NT2/D1 (cell line): Measurements from ENCODE around the gene CXCL14.
A peak's percentile ranks its signal among the peaks of the same experiment; 100 is the strongest.

Source experiments
- DNase-seq: peaks from one replicate; pipeline ENCODE4 v3.0.0-alpha.2; 2011; ENCODE audit warnings: low read depth, low spot score
- H3K27me3 ChIP-seq: 2 replicates; pipeline ENCODE4 v1.6.0; 2011; ENCODE audit warnings: mild to moderate bottlenecking; ENCODE audit not compliant: insufficient read length, insufficient read depth
- H3K36me3 ChIP-seq: 2 replicates; pipeline ENCODE4 v1.6.1; 2011; ENCODE audit warnings: mild to moderate bottlenecking, low read length, mixed read lengths; ENCODE audit not compliant: insufficient read depth, insufficient read length
- H3K4me1 ChIP-seq: 2 replicates; pipeline ENCODE4 v1.5.1; 2011; ENCODE audit not compliant: insufficient read depth, insufficient read length
- H3K4me3 ChIP-seq: 2 replicates; pipeline ENCODE4 v1.5.1; 2011; ENCODE audit warnings: low read depth; ENCODE audit not compliant: insufficient read length
- H3K9ac ChIP-seq: 2 replicates; pipeline ENCODE4 v1.6.0; 2011; ENCODE audit warnings: low read depth; ENCODE audit not compliant: insufficient read length
- H3K9me3 ChIP-seq: 2 replicates; pipeline ENCODE4 v1.5.1; 2011; ENCODE audit warnings: mild to moderate bottlenecking, low read length; ENCODE audit not compliant: insufficient read depth
- SUZ12 ChIP-seq: IDR thresholded peaks from 2 replicates; pipeline ENCODE4 v1.6.1; 2011; ENCODE audit not compliant: insufficient read length, insufficient read depth; ENCODE audit errors: extremely low read depth
- YY1 ChIP-seq: IDR thresholded peaks from 2 replicates; pipeline ENCODE4 v1.6.1; 2011; ENCODE audit not compliant: insufficient read length, insufficient read depth
- ZNF274 ChIP-seq: IDR thresholded peaks from 2 replicates; pipeline ENCODE4 v1.6.1; 2011; ENCODE audit warnings: mild to moderate bottlenecking, low read depth, low read length

Gene CXCL14

GRCh38 chr5:135578685-135579341 lies at the start of gene CXCL14:
Gene CXCL14 (minus strand): TSS chr5:135578991. CDS start chr5:135578778, 213 bp downstream.
- Histone ChIP-seq H3K27me3 (peaks cover 30% of the 10 kb centered on the region), H3K4me1 (peaks cover 3% of the 10 kb centered on the region), H3K9me3 (no peaks in the 10 kb centered on the region), H3K36me3 (peaks cover 25% of the 10 kb centered on the region), H3K4me3 (peak within 1 kb of the TSS; percentile 64), H3K9ac (peak within 1 kb of the TSS; percentile 87)
- DNase-seq: peak; percentile 71
- TF ChIP-seq ZNF274: no peak

- Histone ChIP-seq H3K9me3 (no peaks in the 10 kb centered on the region), H3K4me1 (no peaks in the 10 kb centered on the region), H3K27me3 (no peaks in the 10 kb centered on the region), H3K9ac (no peak overlapping the region), H3K4me3 (no peak overlapping the region), H3K36me3 (no peaks in the 10 kb centered on the region)
- no peak for DNase-seq
- TF ChIP-seq YY1 (no peak), SUZ12 (no peak), ZNF274 (no peak)
These were observed 47.8 kb upstream of the CXCL14 start for GRCh38 chr5:135626636-135627035.

GRCh38 chr5:135625961-135626360 lies 47.2 kb upstream of the CXCL14 start:
- H3K9ac ChIP-seq: no peak overlapping the region
- TF ChIP-seq ZNF274 (no peak), YY1 (no peak), SUZ12 (no peak)
- no peak for DNase-seq
- H3K27me3 ChIP-seq: no peaks in the 10 kb centered on the region
- H3K4me1 ChIP-seq: no peaks in the 10 kb centered on the region
- no peak overlapping the region for H3K4me3 ChIP-seq
- H3K9me3 ChIP-seq: no peaks in the 10 kb centered on the region
- no peaks in the 10 kb centered on the region for H3K36me3 ChIP-seq

- Histone ChIP-seq H3K9ac (no peak overlapping the region), H3K4me3 (no peak overlapping the region), H3K27me3 (no peaks in the 10 kb centered on the region), H3K36me3 (no peaks in the 10 kb centered on the region), H3K4me1 (no peaks in the 10 kb centered on the region), H3K9me3 (no peaks in the 10 kb centered on the region)
- DNase-seq: no peak
- TF ChIP-seq ZNF274 (no peak), YY1 (no peak), SUZ12 (no peak)
These were observed 46.7 kb upstream of the CXCL14 start for GRCh38 chr5:135625486-135625885.

GRCh38 chr5:135625061-135625460 lies 46.3 kb upstream of the CXCL14 start:
- no peaks in the 10 kb centered on the region for H3K27me3 ChIP-seq
- no peaks in the 10 kb centered on the region for H3K4me1 ChIP-seq
- TF ChIP-seq YY1 (no peak), ZNF274 (no peak), SUZ12 (no peak)

GRCh38 chr5:135623186-135623715 lies 44.5 kb upstream of the CXCL14 start:
- TF ChIP-seq SUZ12 (no peak), ZNF274 (no peak), YY1 (no peak)
- Histone ChIP-seq H3K9me3 (peaks cover 17% of the 10 kb centered on the region), H3K4me3 (no peak overlapping the region), H3K9ac (no peak overlapping the region), H3K4me1 (no peaks in the 10 kb centered on the region), H3K36me3 (no peaks in the 10 kb centered on the region), H3K27me3 (no peaks in the 10 kb centered on the region)
- no peak for DNase-seq

More at GRCh38 chr5:135625061-135625460, 46.3 kb upstream of the CXCL14 start:
- H3K9ac ChIP-seq: no peak overlapping the region
- DNase-seq: no peak
- H3K4me3 ChIP-seq: no peak overlapping the region
- no peaks in the 10 kb centered on the region for H3K36me3 ChIP-seq
- no peaks in the 10 kb centered on the region; the same call in 1 of the 2 replicates for H3K9me3 ChIP-seq

- no peak for TF ChIP-seq ZNF274
- no peak for TF ChIP-seq YY1
- TF ChIP-seq SUZ12: no peak
- Histone ChIP-seq H3K9me3 (peaks cover 65% of the 10 kb centered on the region), H3K9ac (no peak overlapping the region), H3K27me3 (no peaks in the 10 kb centered on the region), H3K36me3 (no peaks in the 10 kb centered on the region), H3K4me3 (no peak overlapping the region), H3K4me1 (peaks cover 4% of the 10 kb centered on the region)
- DNase-seq: peak; percentile 32
These were observed 36.9 kb upstream of the CXCL14 start for GRCh38 chr5:135615581-135616260.
